GM19324 (cell line): ENCODE measurements around the gene MAMLD1.

Experiments used
- ATAC-seq: cut with Tn5 transposase; IDR thresholded peaks from one replicate; pipeline ENCODE4 v1.9.1; 2021; ENCODE audit warnings: mild to moderate bottlenecking, moderate library complexity; ENCODE audit not compliant: unreplicated experiment, low FRiP score

The MAMLD1 gene

DNA sequence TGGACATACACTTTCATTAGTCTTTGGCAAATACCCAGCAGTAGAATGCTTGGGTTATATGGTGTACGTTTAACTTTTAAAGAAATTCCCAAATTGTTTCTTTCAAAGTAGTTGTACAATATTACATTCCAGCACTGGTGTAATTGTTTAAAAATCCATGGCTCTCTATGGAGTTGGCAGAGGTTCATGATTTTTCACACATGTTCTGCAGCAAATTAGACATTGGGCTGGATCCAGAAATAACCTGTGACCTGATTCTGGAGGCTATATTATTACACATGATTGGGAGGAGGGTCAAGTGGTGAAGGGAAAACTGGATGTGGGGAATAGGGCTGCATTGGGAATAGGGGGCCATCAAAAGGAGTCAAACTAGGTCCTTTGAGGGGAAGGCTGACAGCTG lies 41.9 kb downstream of the MAMLD1 start:
- ATAC-seq = no peak

DNA sequence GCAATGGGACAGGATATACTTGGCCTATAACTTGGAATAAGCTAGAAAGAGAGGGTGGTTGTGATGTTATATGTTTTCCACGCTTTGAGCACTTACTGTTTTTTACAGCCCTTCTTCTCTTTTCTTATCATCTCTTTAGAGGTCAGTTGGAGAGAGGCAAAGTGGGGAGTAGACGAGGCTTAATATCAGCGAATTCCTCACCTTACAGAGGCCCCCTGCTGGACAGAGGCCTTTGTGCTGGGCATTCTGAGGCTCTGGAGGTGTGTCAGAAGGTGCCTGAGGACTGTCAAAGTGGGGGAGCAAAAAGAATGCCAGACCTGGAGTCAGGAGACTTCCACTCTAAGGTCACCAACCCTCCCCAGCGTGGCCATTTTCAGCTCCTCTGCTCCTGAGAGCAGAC lies 42.5 kb downstream of the MAMLD1 start:
- no peak for ATAC-seq

DNA sequence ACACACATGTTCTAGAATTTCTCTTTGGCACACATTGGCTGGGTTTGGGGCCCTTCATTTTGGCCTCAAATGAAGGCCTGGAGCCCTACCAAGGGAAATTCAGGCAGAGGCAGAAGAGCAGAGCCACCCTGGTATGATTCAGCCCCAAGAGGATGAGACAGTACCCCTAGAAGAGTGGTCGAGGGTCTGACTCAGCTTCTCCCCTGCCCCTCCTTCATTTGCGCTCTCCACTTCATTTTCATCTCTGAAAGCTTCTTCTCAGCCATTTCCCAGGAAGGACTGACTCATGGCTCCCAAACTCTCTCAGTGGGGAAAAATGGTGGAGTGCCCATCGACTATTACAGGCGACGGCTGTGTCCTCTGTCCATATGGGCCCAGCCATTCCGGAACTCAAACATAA lies 43.5 kb downstream of the MAMLD1 start:
- no peak for ATAC-seq

DNA sequence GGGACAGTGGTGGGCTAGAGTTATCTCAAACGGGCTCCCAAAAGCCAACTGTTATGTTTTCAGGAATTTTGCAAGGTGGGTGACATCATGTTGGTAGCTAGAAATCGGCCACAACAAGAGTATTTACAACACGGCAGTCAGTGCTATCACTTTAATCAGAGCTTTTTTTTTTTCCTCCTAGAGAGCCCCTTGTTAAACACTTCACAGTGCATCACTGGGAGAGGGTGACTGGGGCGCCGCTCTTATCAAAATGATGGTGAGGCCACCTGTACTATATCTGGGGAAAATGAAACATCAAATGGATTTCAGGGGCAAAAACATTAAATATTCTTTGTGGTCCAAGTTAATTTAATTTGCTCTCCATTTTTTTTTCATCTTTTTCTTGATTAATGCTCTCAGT lies 44.9 kb downstream of the MAMLD1 start:
- no peak for ATAC-seq

DNA sequence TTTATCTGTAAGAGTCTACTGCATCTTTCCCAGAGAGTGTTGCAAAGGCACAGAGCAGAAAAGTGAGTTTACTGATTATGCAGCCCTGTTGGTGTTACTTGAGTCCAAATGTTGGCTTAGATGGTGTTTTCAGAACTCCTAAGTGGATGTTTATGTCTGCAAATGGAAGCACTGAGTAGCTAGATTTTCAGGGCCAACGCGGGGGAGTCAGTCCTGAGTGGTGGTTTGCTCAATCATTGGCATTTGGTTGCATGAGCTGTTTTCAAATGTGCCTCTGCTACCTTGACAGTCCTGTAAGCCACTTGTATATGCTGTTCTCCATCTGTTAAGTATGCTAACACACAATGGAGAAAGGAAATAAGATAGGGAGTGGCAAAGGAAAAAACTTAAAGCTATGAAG lies 45.4 kb downstream of the MAMLD1 start:
- ATAC-seq = no peak

DNA sequence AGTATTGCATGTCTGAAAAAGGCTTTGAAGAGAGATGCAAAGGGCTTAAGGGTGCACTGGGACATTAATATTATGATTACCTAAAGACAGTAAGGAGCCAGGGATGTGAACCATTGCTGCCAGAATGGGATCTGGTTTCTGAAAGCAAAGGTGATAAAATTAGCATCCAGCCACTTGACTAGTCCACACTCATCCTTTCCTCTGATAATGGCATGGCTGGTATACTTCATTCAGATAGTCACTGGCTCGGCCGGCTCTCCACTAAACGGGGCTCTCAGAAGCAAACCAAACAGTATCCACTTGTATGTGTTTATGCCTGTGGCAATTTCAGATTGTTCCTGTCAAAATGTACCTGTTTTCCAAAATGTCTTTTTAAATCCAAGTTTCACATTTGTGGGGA lies 46.4 kb downstream of the MAMLD1 start:
- no peak for ATAC-seq

DNA sequence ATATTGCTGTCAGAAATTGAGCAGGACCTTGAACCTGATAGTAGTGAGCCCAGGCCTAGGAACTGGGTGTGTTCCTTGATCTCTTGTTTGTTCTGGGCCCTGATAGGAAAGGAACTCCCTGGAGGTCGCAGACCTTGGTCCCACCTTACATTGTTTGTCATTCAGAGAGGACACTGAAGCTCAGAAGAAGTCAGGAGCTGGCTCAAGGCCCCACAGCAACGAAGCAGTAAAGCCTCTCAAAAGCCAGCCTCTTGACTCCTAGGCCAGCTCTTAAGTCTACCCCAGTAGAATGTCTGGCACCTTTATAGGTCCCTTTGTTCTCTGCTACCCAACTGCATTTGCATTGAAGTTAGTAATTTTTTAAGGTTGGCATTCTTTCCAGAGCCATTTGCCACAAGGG lies 46.8 kb downstream of the MAMLD1 start:
- no peak for ATAC-seq

DNA sequence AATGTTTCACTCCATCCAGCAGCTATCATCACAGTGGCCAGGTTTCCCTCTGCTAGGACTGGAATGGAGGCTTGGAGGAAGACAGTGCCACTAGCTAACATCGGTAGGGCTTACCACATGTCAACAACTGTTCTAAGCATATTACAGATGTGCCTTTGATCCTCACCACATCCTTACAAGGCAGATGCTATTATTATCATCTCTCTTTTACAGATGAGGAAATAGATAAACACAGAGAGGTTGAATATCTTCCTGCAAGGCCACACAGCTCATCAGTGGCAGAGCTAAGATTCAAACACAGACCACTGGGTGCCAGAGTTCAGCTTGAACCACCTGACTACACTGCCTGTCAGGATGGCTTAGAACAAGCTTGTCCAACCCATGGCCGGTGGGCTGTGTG lies 47.4 kb downstream of the MAMLD1 start:
- ATAC-seq = no peak

DNA sequence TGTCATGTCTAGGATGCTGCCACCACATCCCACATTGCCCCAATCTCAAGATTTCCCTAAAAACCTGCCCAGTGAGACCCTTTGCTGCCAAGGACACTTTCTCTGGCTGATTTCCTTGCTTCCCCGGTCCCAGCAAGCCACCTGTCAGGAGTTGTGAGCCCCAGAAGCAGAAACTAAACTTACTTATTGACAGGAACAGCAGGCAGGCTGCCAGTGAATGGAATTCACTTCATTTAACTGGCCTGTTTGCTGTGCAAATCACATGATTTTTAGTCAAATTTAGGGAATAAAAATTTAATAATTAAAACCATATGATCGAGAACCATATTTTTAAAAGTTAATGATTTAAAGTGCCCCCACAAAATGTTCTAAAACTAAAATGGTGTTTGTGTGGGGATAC lies 48.5 kb downstream of the MAMLD1 start:
- no peak for ATAC-seq

DNA sequence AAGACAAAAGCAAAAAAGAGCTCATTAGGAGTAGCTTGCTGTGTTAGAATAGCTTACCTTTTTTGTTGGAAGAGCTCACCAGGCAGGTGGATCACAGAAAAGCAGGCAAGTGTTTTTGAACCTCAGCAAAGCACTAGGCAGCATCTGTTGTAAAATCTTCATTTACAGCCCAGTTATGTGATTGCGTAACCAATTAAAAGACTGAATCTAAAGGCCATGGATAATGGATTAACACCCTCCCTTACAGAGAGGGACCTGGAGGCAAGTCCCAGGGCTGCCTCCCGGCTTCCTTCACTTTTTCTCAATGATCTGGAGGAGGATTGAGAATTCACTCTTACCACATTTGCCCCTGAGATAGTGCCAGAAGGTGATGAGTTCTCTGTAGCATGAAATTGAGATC lies 51.1 kb downstream of the MAMLD1 start:
- no peak for ATAC-seq

DNA sequence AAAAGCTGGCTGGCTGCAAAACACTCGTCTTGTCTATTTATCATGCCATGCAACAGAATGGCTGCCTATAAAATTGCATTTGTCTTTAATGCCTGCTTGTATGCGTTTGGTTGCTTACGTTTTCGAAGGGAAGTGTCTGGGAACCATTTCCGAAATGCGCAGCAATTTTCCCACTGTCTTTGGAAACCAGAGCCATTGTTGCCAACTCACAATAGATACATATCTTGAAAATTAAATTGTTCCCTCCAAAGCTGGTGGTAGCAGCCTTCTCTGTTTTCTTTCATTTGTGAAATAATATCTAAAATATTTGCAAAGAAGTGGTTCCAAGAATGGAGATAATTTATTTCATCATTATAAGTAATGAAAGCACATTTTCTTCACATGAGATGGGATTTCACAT lies 53.4 kb downstream of the MAMLD1 start:
- ATAC-seq = no peak

DNA sequence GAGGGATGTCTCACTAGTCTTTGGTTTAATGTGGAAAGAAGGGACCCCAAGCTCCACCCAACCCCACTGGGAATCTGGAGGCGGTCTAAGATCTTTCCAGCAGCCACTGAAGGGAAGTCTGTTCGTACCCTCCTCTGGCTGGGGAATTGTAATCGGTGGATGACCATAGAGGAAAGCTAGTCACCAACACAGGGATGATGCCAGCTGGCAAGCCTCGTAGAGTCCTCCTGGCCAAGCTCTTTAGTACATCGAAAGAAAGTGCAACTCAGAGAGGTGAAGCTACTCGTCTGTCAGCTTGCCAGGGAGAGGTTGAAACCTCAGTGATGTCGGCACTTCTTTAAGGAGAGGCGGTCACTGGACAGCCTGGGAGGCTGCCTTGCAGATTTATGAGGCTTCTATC lies 58.7 kb downstream of the MAMLD1 start:
- no peak for ATAC-seq

DNA sequence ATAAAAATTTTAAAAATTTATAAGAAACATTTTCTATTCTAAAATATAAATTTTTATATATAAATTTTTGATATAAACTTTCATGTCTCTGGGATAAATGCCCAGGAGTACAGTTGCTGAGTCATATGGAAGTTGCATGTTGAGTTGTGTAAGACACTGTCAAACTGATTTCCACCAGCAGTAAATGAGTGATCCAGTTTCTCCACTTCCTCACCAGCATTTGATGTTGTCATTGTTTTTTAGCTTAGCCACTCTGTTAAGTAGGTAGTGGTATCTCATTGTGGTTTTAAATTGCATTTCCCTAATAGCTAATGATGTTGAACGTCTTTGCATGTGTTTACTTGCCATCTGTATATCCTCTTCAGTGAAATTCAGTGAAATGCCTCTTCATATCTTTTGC lies 66.5 kb downstream of the MAMLD1 start:
- ATAC-seq = no peak

DNA sequence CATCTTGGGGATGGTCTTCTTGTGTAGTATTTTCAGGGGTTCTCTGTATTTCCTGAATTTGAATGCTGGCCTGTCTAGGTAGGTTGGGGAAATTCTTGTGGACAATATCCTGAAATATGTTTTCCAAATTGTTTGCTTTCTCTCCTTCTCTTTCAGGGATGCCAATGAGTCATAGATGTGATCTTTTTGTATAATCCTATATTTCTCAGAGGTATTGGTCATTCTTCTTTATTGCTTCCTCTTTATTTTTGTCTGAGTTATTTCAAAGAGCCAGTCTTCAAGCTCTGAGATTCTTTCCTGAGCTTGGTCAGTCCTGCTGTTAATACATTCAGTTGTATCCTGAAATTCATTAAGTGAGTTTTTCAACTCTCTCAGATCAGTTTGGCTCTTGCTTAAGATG lies 73.1 kb downstream of the MAMLD1 start:
- no peak for ATAC-seq

DNA sequence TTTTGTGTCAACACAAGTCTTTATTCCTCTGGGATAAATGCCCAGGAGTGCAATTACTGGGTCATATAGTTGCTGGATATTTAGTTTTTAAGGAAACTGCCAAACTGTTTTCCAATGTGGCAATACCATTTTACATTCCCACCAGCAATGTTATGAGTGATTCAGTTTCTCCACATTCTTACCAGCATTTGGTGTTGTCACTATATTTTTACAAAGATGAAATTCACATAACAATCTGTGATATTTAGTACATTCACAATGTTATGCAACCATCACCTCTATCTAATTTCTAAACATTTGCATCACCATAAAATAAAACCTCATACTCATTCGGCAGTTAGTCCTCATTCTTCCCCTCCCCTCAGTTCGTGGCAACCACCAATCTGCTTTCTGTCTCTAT lies 75.0 kb downstream of the MAMLD1 start:
- no peak for ATAC-seq

DNA sequence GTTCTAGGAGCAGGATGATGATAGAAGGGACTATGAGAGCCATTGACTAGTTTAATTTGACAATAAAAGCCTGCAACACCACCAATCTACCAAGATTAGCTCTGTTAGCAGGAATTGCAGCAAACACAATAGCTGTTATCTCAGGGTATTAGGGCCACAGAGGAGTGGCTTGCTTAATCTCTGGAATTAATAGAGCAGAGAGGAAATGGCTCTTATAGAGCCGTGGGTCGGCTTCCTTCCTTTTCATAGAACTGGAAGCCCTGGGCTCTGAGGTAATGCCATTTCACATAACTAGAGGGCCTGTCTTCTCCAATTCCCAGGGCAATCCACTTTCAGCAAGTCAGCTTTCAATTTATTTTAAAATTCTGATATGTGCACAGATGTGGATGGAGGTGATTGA lies 83.0 kb downstream of the MAMLD1 start:
- ATAC-seq = no peak

DNA sequence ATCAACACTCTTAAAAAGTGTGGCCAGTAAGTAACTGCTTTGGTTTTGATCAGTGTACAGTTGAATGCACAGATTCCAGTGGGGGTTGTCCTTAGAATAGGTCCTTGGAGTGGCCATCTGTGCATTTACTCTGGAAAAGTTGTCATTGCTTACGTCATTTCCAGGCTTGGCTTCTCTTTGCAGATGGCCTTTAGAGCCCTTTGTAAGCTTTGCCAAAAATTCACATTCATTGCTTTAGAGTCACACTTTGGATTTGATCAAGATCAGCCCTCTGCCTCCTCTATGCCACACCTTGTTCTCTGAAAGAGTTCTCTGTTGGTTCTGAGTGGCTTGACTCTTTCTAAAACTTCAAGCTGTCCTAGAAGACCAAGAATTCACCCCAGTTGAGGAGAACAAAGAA lies 83.9 kb downstream of the MAMLD1 start:
- no peak for ATAC-seq

DNA sequence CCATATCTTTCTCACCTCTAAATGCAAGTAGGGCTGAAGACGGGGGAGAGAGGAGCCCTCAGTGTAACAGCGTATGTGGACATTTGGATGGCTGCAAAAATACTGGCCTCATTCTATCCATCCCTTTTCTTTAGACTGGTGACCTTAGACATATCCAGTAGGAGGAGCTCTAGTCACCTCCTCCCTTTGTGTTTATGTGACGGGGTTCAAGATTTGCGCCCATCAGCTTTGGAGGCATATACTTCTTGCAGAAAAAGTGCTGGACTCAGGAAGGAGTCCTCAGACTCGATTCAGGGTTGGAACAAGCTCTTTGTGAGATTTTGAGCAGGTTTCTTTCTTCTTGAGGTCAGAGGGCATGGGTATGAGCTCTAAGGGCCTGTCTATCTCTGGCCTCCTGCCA lies 86.2 kb downstream of the MAMLD1 start:
- ATAC-seq = no peak

DNA sequence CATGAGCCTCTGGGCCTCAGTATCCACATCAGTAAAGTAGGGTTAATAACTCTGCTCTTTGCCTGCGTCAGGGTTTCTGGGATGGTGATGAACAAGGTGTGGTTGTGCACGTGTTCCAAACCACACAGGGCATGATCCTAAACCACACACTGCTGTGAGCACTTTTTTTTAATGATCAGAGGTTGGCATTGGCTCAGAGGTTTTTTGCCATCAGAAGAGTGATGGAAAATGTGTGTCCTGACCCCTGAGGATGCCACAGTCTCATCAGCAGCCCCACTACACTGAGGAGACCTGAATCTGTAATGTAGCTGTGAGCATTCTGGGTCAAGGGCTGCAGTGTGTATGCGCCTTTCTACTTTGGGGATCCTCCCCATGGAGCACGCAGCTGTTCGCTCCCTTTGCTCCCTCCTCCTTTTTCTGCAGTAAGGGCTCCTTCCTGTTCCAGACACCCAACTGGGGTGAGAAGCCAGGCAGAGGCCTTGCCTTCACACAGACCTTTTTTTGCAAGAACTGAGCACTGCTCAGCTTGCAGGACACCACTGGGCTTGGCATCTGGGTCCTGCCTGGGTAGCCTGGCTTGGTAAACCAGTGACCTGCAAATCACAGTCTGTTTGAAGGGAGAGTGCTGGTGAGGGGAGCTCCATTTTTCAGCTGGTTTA lies 87.5 kb downstream of the MAMLD1 start:
- ATAC-seq = no peak

DNA sequence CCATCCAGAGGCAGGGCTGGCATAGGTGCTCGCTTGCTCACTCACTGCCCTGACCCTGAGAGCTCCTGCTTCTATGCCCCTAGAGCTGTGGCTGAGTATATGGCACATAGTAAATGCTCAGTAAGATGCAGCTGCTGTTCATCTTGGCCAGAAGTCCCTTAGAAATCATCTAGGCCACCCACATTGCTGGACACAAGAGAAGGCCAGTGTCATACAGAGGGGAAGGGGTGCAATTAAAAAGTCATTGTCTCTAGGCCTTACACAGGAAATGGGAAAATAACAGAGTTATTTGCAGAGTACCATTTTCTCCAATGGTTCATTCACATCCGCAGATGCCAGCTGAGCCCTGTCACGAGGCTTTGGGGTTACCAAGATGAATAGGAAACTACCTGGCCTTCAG lies 88.8 kb downstream of the MAMLD1 start:
- no peak for ATAC-seq

DNA sequence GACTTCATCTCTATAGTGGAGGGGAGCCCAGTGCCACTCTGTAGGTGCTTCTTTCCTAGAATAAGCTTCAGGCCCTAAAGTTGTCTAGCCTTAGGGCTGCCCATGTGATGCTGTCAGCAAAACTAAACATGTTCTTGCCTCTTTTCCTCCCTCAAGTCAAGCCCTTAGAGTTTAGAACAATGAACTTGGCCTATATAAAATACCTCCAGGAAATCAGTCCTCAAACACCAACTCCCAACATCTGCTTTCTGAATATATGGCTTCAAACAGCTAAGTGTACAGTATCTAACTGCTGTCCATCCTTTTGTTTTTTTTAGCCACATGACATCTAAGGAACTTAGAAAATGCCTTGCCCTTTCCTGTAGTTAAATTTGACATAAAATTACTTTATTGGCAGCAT lies 91.0 kb downstream of the MAMLD1 start:
- ATAC-seq = no peak

DNA sequence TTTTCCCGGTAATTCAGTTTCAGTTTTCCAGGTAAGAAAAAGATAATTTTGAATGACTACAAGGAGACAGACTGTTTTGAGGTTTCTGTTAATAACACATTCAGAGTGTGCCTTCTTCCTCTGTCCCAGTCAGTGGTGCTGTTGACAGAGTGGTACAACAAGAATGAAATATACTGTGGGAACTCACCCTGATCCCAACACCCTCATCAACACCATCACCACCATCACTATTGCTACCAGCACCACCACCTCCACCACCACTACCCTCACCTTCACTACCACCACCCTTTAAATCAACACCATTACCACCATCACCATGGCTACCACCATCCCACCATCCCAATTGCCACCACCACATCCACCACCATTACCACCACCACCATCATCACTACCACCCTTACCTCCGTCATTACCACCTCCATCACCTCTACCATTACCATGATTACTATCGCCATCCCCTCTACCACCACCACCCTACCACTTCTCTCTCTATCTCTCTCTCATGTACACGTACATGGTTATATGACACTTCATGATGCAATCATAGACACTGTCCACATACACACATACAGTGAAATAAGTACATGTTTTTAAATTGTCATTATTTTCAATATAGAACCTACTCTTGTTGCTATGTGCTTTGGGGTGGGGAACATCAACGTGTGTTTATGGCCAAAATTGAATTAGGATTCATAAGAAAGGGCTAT lies 91.5 kb downstream of the MAMLD1 start:
- ATAC-seq = no peak

DNA sequence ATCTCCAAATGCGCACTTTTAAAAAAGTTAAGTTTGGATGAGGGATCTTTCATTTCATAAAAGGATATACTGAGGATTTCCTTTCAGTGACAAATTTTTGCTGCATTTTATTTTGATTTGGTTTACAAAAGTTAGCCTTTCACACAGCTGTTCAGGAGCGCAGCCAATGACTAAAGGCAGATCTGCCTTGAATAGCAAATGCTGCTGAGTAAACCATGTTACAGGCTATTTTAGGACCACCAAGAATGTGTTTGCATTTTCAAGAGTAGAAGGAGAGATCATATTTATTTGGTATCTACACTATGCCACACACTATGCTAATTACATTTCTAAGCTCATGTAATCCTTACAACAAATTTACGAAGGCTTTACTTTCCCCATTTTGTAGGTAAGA lies 92.1 kb downstream of the MAMLD1 start:
- no peak for ATAC-seq
